Measurements from ENCODE around the gene NUP133.

NUP133 gene

DNA sequence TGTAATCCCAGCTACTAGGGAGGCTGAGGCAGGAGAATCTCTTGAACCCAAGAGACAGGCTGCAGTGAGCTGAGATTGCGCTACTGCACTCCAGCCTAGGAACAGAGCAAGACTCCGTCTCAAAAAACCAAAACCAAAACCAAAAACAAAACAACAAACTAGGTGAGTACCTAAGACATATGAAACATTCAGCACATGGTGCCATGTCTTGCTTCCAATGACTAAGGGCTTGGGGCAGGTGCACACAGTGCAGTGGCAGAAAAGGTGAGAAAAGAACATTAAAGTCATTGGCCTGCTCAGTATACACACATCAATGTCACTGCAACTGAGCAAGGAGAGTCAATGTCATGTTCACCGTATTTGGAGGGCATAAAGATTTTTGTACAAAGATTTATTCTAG lies 70.1 kb downstream of the NUP133 start (continued):
- TF ChIP-seq ZNF148 (tag by site-specific recombination; IDR thresholded peaks at IDR 0.05; ENCODE audit: borderline replicate concordance), result no peak
- TF ChIP-seq ZFP69B (tag by site-specific recombination; IDR thresholded peaks at IDR 0.05), result no peak
- TF ChIP-seq ZNF174 (tag by site-specific recombination; IDR thresholded peaks at IDR 0.05), result no peak
- no peak for TF ChIP-seq RBAK (tag by site-specific recombination; IDR thresholded peaks at IDR 0.05)

DNA sequence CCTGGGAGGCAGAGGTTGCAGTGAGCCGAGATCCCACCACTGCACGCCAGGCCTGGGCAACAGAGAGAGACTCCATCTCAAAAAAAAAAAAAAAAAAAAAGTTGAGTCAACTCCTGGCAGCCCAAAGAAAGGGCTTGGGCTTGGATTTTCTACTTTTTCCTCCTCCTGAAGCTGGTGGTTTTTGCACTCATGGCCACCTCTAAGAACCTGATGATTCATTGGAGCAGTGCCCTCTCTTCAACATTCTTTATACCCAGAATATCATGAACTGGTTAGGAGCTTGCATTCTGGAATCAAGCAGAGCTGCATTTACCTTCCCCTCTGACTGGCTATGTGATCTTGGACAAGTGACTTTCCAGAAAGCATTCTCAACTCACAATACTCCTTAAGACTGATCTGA lies 70.7 kb downstream of the NUP133 start:
- H3K4me3 ChIP-seq (ENCODE audit: low read depth, low read length), result no peak overlapping the region
- TF ChIP-seq ZNF768 (tag by site-specific recombination; IDR thresholded peaks at IDR 0.05), result no peak
- no peak for TF ChIP-seq ZSCAN4 (tag by site-specific recombination; IDR thresholded peaks at IDR 0.05)
- no peak for TF ChIP-seq ZNF302 (tag by site-specific recombination; IDR thresholded peaks at IDR 0.05; ENCODE audit: low read depth)
- no peak for TF ChIP-seq ZNF366 (tag by site-specific recombination; conservative IDR thresholded peaks at IDR 0.05)
- TF ChIP-seq ZNF596 (tag by site-specific recombination; IDR thresholded peaks at IDR 0.05), result no peak
- TF ChIP-seq ZNF549 (tag by site-specific recombination; IDR thresholded peaks at IDR 0.05), result no peak
- no peak for TF ChIP-seq ZNF791 (tag by site-specific recombination; IDR thresholded peaks at IDR 0.05)
- no peak for TF ChIP-seq ZNF223 (tag by site-specific recombination; IDR thresholded peaks at IDR 0.05)
- POLR2A ChIA-PET, result interaction anchor here (0.8 kb wide), 1 partner anchor 12 kb away, joined by 3 read pairs; no protein-coding TSS in a partner anchor
- peaks cover 32 to 40% of the 10 kb centered on the region in 2 experiments for H3K36me3 ChIP-seq (ENCODE audit: control insufficient read depth in 2 of 2, insufficient read depth in 1 of 2, low read length in 2 of 2)
- H3K27ac ChIP-seq (ENCODE audit: extremely low read depth, low read depth, low read length), result no peak overlapping the region
- CTCF ChIA-PET, result interaction anchor here (0.7 to 1.1 kb wide), 2 partner anchors 15 to 144 kb away, joined by 4 to 5 read pairs; no protein-coding TSS in a partner anchor
- H3K9me3 ChIP-seq (ENCODE audit: control insufficient read depth, insufficient read depth, low read depth, low read length), result no peaks in the 10 kb centered on the region
- H3K4me1 ChIP-seq (ENCODE audit: control insufficient read depth, insufficient read depth, low read length), result no peaks in the 10 kb centered on the region

- ChIA-PET POLR2A (interaction anchor here (0.6 kb wide), 1 partner anchor 62 kb away, joined by 9 read pairs; no protein-coding TSS in a partner anchor), CTCF (interaction anchor here (1.1 to 1.4 kb wide), 2 partner anchors 9 to 16 kb away, joined by 3 to 4 read pairs; no protein-coding TSS in a partner anchor)
- TF ChIP-seq ZBTB48 (tag by site-specific recombination; IDR thresholded peaks at IDR 0.05) (no peak), ZNF624 (tag by site-specific recombination; IDR thresholded peaks at IDR 0.05) (no peak), ZNF24 (tag by site-specific recombination; IDR thresholded peaks at IDR 0.05) (no peak), ZNF140 (tag by site-specific recombination; IDR thresholded peaks at IDR 0.05) (no peak), ZNF175 (tag by site-specific recombination; IDR thresholded peaks at IDR 0.05) (no peak)
- Histone ChIP-seq H3K27ac (ENCODE audit: extremely low read depth, low read depth, low read length) (no peak overlapping the region), H3K4me3 (ENCODE audit: low read depth, low read length) (no peak overlapping the region), H3K4me1 (ENCODE audit: control insufficient read depth, insufficient read depth, low read length) (no peaks in the 10 kb centered on the region), H3K36me3 (ENCODE audit: control insufficient read depth in 2 of 2, insufficient read depth in 1 of 2, low read length in 2 of 2) (peaks cover 20 to 27% of the 10 kb centered on the region in 2 experiments), H3K9me3 (ENCODE audit: control insufficient read depth, insufficient read depth, low read depth, low read length) (no peaks in the 10 kb centered on the region)
Measured at GRCh38 chr1:229436201-229436600, 71.9 kb downstream of the NUP133 start.

DNA sequence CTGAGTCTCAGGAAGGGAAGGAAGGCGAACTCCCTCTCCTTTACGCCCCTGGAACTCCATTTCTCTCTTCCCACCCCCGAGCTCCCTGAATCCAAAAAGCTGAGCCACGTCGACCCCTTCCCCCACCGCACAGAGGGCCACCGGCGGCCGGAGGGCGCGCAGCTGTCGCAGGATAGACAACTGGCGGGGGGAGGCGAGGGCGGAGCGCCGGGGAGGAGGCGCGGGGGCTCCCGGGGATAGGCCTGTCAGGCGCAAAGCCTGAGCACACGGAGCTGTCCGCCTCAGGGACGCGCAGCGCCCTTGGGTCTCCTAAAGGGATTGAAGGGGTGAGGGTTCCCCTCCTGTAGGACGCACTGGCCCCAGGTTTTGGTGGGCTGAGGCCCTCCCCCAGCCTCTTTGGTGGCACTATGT lies 73.5 kb downstream of the NUP133 start:
- H3K27ac ChIP-seq (ENCODE audit: extremely low read depth, low read depth, low read length), result no peak overlapping the region
- H3K9me3 ChIP-seq (ENCODE audit: control insufficient read depth, insufficient read depth, low read depth, low read length), result no peaks in the 10 kb centered on the region
- ChIA-PET POLR2A (no interaction called here), CTCF (no interaction called here)
- no peaks in the 10 kb centered on the region for H3K4me1 ChIP-seq (ENCODE audit: control insufficient read depth, insufficient read depth, low read length)
- no peak overlapping the region for H3K4me3 ChIP-seq (ENCODE audit: low read depth, low read length)
- TF ChIP-seq ZNF560 (tag by site-specific recombination; IDR thresholded peaks at IDR 0.05; ENCODE audit: borderline replicate concordance) (no peak), SCRT1 (tag by site-specific recombination; IDR thresholded peaks at IDR 0.05; ENCODE audit: borderline replicate concordance) (no peak), ZNF175 (tag by site-specific recombination; IDR thresholded peaks at IDR 0.05) (no peak), ZNF24 (tag by site-specific recombination; IDR thresholded peaks at IDR 0.05) (no peak), ZNF140 (tag by site-specific recombination; IDR thresholded peaks at IDR 0.05) (no peak), IKZF3 (tag by site-specific recombination; IDR thresholded peaks at IDR 0.05) (no peak), ZNF626 (tag by site-specific recombination; IDR thresholded peaks at IDR 0.05) (no peak), ZBTB1 (tag by site-specific recombination; IDR thresholded peaks at IDR 0.05) (no peak)
- H3K36me3 ChIP-seq (ENCODE audit: control insufficient read depth in 2 of 2, insufficient read depth in 1 of 2, low read length in 2 of 2), result peaks cover 4 to 15% of the 10 kb centered on the region in 2 experiments
